Sigmoid colon (tissue), 3 donors: ENCODE data around the gene TOX2.

Source experiments
- CTCF ChIP-seq, 4 experiments: fragments of 450-650 bp in 3 of 4; fragments of 200-600 bp in 1 of 4; IDR thresholded peaks; one replicate each; pipeline ENCODE4 v1.5.1; 2016 to 2019; ENCODE audit warnings: antibody characterized with exemption in 4 of 4, mild to moderate bottlenecking in 3 of 4, moderate library complexity in 2 of 4
- POLR2A ChIP-seq, 2 donors: fragments of 450-650 bp; IDR thresholded peaks; one replicate each; pipeline ENCODE4 v1.6.1; 2016; ENCODE audit warnings: antibody characterized with exemption in 2 of 2, mild to moderate bottlenecking in 2 of 2, moderate library complexity in 2 of 2

- no peak for TF ChIP-seq CTCF (IDR thresholded peaks at IDR 0.05)
- no peak for TF ChIP-seq POLR2A (IDR thresholded peaks at IDR 0.05)
These were observed 178.0 kb downstream of the TOX2 start for GRCh38 chr20:44092551-44093248.
